Measurements from ENCODE around the gene SRRM1. TPM values are rescaled to one million over a fixed set of nuclear protein-coding genes. Genes with fewer than 3 reads are reported as not detected.

Gene SRRM1
- total RNA-seq, 1 donor, result 50.7 TPM

- Histone ChIP-seq H3K4me2 (ENCODE audit: insufficient read depth, low read length) (no peak overlapping the region), H2AFZ (ENCODE audit: low read length) (no peak overlapping the region), H3K36me3 (ENCODE audit: insufficient read depth, low read length) (no peaks in the 10 kb centered on the region), H3K9me3 (ENCODE audit: low read depth, low read length) (no peaks in the 10 kb centered on the region), H4K20me1 (ENCODE audit: insufficient read depth, low read length) (no peaks in the 10 kb centered on the region), H3K4me1 (ENCODE audit: insufficient read depth, low read length) (no peaks in the 10 kb centered on the region), H3K79me2 (ENCODE audit: insufficient read depth, low read length) (no peaks in the 10 kb centered on the region), H3K27ac (ENCODE audit: low read depth, low read length) (no peak overlapping the region), H3K27me3 (ENCODE audit: insufficient read depth, low read length) (peaks cover 20% of the 10 kb centered on the region), H3K4me3 (ENCODE audit: insufficient read depth, low read length) (no peak overlapping the region)
- no peak for TF ChIP-seq CTCF (IDR thresholded peaks at IDR 0.05; ENCODE audit: extremely low read depth, low read depth, low read length)
- no peak for DNase-seq (ENCODE audit: insufficient read length, low spot score, missing footprints)
Measured at GRCh38 chr1:24622218-24622617, 20.9 kb upstream of the SRRM1 start.

DNA sequence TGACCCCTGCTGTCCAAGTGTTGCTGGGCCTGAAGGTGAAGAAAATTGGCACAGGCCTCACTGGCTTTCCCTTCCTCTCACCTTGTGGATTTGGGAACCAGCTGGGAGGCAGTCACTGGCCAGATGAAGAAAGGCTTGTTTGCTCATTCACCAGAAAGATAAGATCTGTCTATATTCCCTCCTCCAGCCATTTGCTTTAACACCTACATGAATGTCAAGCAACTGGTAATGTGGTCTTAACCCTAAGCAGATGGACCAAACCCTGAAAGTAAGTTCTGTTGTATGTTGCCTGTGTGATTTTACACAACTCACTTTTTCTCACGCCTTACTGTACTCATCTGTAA, 10.3 kb upstream of the SRRM1 start:
- Histone ChIP-seq H3K4me3 (ENCODE audit: insufficient read depth, low read length) (no peak overlapping the region), H3K9me3 (ENCODE audit: low read depth, low read length) (no peaks in the 10 kb centered on the region), H4K20me1 (ENCODE audit: insufficient read depth, low read length) (no peaks in the 10 kb centered on the region), H3K36me3 (ENCODE audit: insufficient read depth, low read length) (no peaks in the 10 kb centered on the region), H3K4me1 (ENCODE audit: insufficient read depth, low read length) (no peaks in the 10 kb centered on the region), H3K79me2 (ENCODE audit: insufficient read depth, low read length) (no peaks in the 10 kb centered on the region), H3K27ac (ENCODE audit: low read depth, low read length) (no peak overlapping the region), H3K27me3 (ENCODE audit: insufficient read depth, low read length) (peaks cover 3% of the 10 kb centered on the region), H2AFZ (ENCODE audit: low read length) (no peak overlapping the region), H3K4me2 (ENCODE audit: insufficient read depth, low read length) (no peak overlapping the region)
- no peak for DNase-seq (ENCODE audit: insufficient read length, low spot score, missing footprints)
- no peak for TF ChIP-seq CTCF (IDR thresholded peaks at IDR 0.05; ENCODE audit: extremely low read depth, low read depth, low read length)

GRCh38 chr1:24635195-24635843, 7.8 kb upstream of the SRRM1 start:
- H3K9me3 ChIP-seq (ENCODE audit: low read depth, low read length), result no peaks in the 10 kb centered on the region
- no peaks in the 10 kb centered on the region for H3K4me1 ChIP-seq (ENCODE audit: insufficient read depth, low read length)
- TF ChIP-seq CTCF (IDR thresholded peaks at IDR 0.05; ENCODE audit: extremely low read depth, low read depth, low read length), result peak; percentile 67
- no peaks in the 10 kb centered on the region for H4K20me1 ChIP-seq (ENCODE audit: insufficient read depth, low read length)
- peak; percentile 85 for DNase-seq (ENCODE audit: insufficient read length, low spot score, missing footprints)
- H3K4me3 ChIP-seq (ENCODE audit: insufficient read depth, low read length), result no peak overlapping the region
- H3K36me3 ChIP-seq (ENCODE audit: insufficient read depth, low read length), result no peaks in the 10 kb centered on the region
- peaks cover 3% of the 10 kb centered on the region for H3K27me3 ChIP-seq (ENCODE audit: insufficient read depth, low read length)
- no peak overlapping the region for H3K4me2 ChIP-seq (ENCODE audit: insufficient read depth, low read length)
- H3K27ac ChIP-seq (ENCODE audit: low read depth, low read length), result no peak overlapping the region
- no peaks in the 10 kb centered on the region for H3K79me2 ChIP-seq (ENCODE audit: insufficient read depth, low read length)
- H2AFZ ChIP-seq (ENCODE audit: low read length), result no peak overlapping the region

DNA sequence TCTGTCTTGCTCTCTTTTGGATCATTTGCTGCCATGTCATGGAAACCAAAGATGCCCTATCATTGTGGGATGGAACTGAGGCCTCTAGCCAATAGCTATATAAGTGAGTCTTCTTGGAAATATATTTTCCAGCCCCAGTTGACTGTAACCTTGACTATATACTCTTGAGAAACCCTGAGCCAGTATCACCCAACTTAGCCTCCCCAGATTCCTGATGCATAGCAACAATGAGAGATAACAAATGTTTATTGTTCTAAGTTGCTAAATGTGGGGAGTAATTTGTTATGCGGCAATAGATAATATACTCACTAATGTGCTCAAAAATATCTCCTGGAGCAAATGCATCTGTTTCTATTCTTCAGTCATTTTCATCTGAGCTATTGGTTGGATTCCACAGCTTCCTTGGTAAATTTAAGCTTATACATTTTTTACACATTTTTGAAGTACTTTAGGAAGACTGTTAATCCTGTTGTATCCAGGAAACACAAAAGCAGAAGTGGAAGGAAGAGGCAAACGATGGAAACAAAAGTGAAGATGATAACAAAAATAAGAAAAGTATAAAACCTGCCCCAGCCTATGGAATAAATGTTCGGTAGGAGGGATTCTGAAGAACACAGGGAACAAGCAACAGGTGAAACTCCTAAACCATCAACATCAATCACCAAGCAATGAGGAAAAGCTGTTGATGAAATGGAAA, 6.3 kb upstream of the SRRM1 start:
- no peak overlapping the region for H2AFZ ChIP-seq (ENCODE audit: low read length)
- no peak for TF ChIP-seq CTCF (IDR thresholded peaks at IDR 0.05; ENCODE audit: extremely low read depth, low read depth, low read length)
- H4K20me1 ChIP-seq (ENCODE audit: insufficient read depth, low read length), result no peaks in the 10 kb centered on the region
- H3K4me2 ChIP-seq (ENCODE audit: insufficient read depth, low read length), result no peak overlapping the region
- H3K27ac ChIP-seq (ENCODE audit: low read depth, low read length), result no peak overlapping the region
- no peak for DNase-seq (ENCODE audit: insufficient read length, low spot score, missing footprints)
- peaks cover 6% of the 10 kb centered on the region for H3K4me1 ChIP-seq (ENCODE audit: insufficient read depth, low read length)
- H3K36me3 ChIP-seq (ENCODE audit: insufficient read depth, low read length), result no peaks in the 10 kb centered on the region
- no peaks in the 10 kb centered on the region for H3K9me3 ChIP-seq (ENCODE audit: low read depth, low read length)
- no peak overlapping the region for H3K4me3 ChIP-seq (ENCODE audit: insufficient read depth, low read length)
- no peaks in the 10 kb centered on the region for H3K27me3 ChIP-seq (ENCODE audit: insufficient read depth, low read length)
- H3K79me2 ChIP-seq (ENCODE audit: insufficient read depth, low read length), result peaks cover 5% of the 10 kb centered on the region

All from osteoblast (primary cell).